SU-DHL-6 (cell line): ENCODE data around the gene CYSRT1.

Experiments
- H2AFZ ChIP-seq: fragments of 200-600 bp; sonication (generic); 2 replicates; pipeline ENCODE4 v1.6.1; 2014; ENCODE audit warnings: low read depth, mild to moderate bottlenecking, moderate library complexity, mixed read lengths, antibody characterized with exemption, low read length; ENCODE audit not compliant: severe bottlenecking
- H3F3A ChIP-seq: fragments of 200-600 bp; shearing (Covaris generic); 2 replicates; pipeline ENCODE4 v1.6.0; 2016; ENCODE audit warnings: antibody characterized with exemption, mild to moderate bottlenecking; ENCODE audit not compliant: insufficient read depth
- H3K27ac ChIP-seq: fragments of 200-600 bp; sonication (generic); 2 replicates; pipeline ENCODE4 v1.5.1; 2016; ENCODE audit warnings: low read depth, mild to moderate bottlenecking, low read length, moderate library complexity, mixed read lengths
- H3K27me3 ChIP-seq: fragments of 200-600 bp; sonication (generic), shearing (Covaris generic); 2 replicates; pipeline ENCODE4 v1.6.0; 2014; ENCODE audit warnings: mild to moderate bottlenecking, low read length
- H3K36me3 ChIP-seq: fragments of 200-600 bp; sonication (generic); 2 replicates; pipeline ENCODE4 v1.6.1; 2014; ENCODE audit warnings: mild to moderate bottlenecking, low read length, mixed read lengths
- H3K4me2 ChIP-seq: fragments of 300-600, 200-600 bp; shearing (Covaris generic), sonication (generic); 2 replicates; pipeline ENCODE4 v1.6.0; 2014; ENCODE audit warnings: low read length, low read depth, mild to moderate bottlenecking; ENCODE audit not compliant: poor library complexity, severe bottlenecking
- H3K4me3 ChIP-seq: fragments of 200-600 bp; sonication (generic); 2 replicates; pipeline ENCODE4 v1.5.1; 2014; ENCODE audit warnings: antibody characterized with exemption, low read length, mild to moderate bottlenecking, mixed read lengths; ENCODE audit not compliant: insufficient read depth, poor library complexity, severe bottlenecking
- H3K79me2 ChIP-seq: fragments of 200-600 bp; sonication (generic); 2 replicates; pipeline ENCODE4 v1.6.1; 2014; ENCODE audit warnings: mild to moderate bottlenecking, low read length, moderate library complexity; ENCODE audit not compliant: insufficient read depth
- H3K9ac ChIP-seq: fragments of 200-600 bp; sonication (generic); 2 replicates; pipeline ENCODE4 v1.7.0; 2014; ENCODE audit warnings: mild to moderate bottlenecking, low read length
- H3K9me2 ChIP-seq: fragments of 200-600 bp; sonication (generic); replicated peaks from 2 replicates; pipeline ENCODE4 v1.6.1; 2014; ENCODE audit warnings: low read length; ENCODE audit not compliant: insufficient read depth
- H3K9me3 ChIP-seq: fragments of 200-600 bp; sonication (generic); 2 replicates; pipeline ENCODE4 v1.6.1; 2014; ENCODE audit warnings: low read length, mixed read lengths; ENCODE audit not compliant: insufficient read depth
- H4K20me1 ChIP-seq: fragments of 200-600 bp; sonication (generic); 2 replicates; pipeline ENCODE4 v1.6.1; 2014; ENCODE audit warnings: low read depth, mild to moderate bottlenecking, antibody characterized with exemption, low read length, moderate library complexity, mixed read lengths
- EZH2phosphoT487 ChIP-seq: fragments of 200-600 bp; sonication (generic), shearing (Covaris generic); conservative IDR thresholded peaks from 2 replicates; pipeline ENCODE4 v1.6.1; 2018; ENCODE audit warnings: mild to moderate bottlenecking, antibody characterized with exemption, low read length, moderate library complexity, mixed read lengths
- TF ChIP-seq, protein P1 (sequence below): fragments of 200-600 bp; sonication (generic); IDR thresholded peaks from one replicate; pipeline ENCODE4 v1.5.1; 2017; ENCODE audit warnings: antibody characterized with exemption, mild to moderate bottlenecking, low read length, moderate library complexity; ENCODE audit not compliant: insufficient read depth, poor library complexity, severe bottlenecking

CYSRT1 gene

GRCh38 chr9:137244486-137245449 is 19.8 kb downstream of the CYSRT1 start:
- Histone ChIP-seq H3K27me3 (no peaks in the 10 kb centered on the region), H3K4me3 (no peak overlapping the region), H3K9me3 (no peaks in the 10 kb centered on the region), H2AFZ (no peak overlapping the region), H3K4me2 (no peak overlapping the region), H3K27ac (no peak overlapping the region), H3K79me2 (peaks cover 15% of the 10 kb centered on the region), H3K36me3 (peaks cover 8% of the 10 kb centered on the region; the same call in 1 of the 2 replicates), H3K9me2 (no peaks in the 10 kb centered on the region), H3F3A (peaks cover 7% of the 10 kb centered on the region; the same call in 1 of the 2 replicates), H3K9ac (no peak overlapping the region), H4K20me1 (peaks cover 9% of the 10 kb centered on the region; the same call in 1 of the 2 replicates)
- TF ChIP-seq EZH2phosphoT487, result no peak
- TF ChIP-seq, protein P1, sequence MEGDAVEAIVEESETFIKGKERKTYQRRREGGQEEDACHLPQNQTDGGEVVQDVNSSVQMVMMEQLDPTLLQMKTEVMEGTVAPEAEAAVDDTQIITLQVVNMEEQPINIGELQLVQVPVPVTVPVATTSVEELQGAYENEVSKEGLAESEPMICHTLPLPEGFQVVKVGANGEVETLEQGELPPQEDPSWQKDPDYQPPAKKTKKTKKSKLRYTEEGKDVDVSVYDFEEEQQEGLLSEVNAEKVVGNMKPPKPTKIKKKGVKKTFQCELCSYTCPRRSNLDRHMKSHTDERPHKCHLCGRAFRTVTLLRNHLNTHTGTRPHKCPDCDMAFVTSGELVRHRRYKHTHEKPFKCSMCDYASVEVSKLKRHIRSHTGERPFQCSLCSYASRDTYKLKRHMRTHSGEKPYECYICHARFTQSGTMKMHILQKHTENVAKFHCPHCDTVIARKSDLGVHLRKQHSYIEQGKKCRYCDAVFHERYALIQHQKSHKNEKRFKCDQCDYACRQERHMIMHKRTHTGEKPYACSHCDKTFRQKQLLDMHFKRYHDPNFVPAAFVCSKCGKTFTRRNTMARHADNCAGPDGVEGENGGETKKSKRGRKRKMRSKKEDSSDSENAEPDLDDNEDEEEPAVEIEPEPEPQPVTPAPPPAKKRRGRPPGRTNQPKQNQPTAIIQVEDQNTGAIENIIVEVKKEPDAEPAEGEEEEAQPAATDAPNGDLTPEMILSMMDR, result no peak

DNA sequence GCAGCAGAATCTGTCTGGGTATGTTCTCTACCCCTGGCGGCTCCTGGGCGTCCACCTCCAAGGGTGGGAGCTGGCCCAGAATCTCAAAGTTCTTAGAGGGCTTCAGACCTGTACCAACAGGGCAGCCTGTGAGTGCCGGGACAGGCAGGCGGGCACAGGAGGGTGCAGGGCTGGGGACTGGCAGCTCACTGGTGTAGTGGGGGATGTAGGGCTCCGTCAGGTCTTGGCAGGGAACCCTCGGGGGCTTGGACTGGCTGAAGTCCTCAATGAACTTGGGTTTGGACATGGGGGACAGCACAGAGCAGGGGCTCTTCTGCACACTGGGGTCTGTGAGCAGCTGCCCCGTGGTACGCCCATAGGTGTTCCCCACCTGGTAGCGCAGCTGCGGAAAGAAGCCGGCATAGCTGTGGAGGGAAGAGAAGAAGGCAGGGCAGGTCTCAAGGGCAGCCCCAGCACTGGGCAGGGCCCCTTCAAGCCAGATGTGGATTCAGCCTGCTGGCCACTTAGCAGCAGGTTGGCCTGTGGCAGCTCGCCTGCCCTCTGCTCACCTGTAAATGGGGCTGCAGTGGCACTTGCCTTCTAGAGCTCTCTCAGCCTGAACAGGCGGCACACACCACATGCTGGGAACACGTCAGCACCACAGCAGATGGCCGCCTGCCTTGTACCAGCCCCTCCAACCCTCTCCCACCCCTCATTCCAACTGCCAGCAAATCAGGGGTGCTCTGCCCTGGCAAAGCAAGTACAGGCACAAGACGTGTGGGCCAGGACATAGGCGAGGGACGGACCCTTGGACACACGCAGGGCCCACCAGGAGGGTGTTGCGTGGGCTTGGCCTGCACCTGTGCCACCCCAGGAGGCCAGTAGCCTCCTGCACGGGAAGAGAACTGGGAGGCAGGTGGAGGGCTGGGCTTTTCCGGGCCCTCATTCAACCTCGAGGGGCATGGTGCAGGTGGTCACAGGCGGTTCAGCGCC is 20.8 kb downstream of the CYSRT1 start:
- Histone ChIP-seq H3K27ac (no peak overlapping the region), H3K9ac (no peak overlapping the region), H4K20me1 (peaks cover 9% of the 10 kb centered on the region; the same call in 1 of the 2 replicates), H3K9me3 (no peaks in the 10 kb centered on the region), H2AFZ (no peak overlapping the region), H3K4me3 (no peak overlapping the region), H3K79me2 (peaks cover 15% of the 10 kb centered on the region), H3F3A (peaks cover 7% of the 10 kb centered on the region; the same call in 1 of the 2 replicates), H3K27me3 (no peaks in the 10 kb centered on the region), H3K4me2 (no peak overlapping the region), H3K36me3 (peaks cover 8% of the 10 kb centered on the region; the same call in 1 of the 2 replicates), H3K9me2 (no peaks in the 10 kb centered on the region)
- TF ChIP-seq, protein P1, result no peak
- TF ChIP-seq EZH2phosphoT487, result no peak

GRCh38 chr9:137247135-137247915 is 22.4 kb downstream of the CYSRT1 start:
- no peaks in the 10 kb centered on the region for H3K27me3 ChIP-seq
- no peak overlapping the region for H3K27ac ChIP-seq
- TF ChIP-seq, protein P1, result no peak
- TF ChIP-seq EZH2phosphoT487, result no peak
- peaks cover under 1% of the 10 kb centered on the region; the same call in 1 of the 2 replicates for H4K20me1 ChIP-seq
- peaks cover 7% of the 10 kb centered on the region; the same call in 1 of the 2 replicates for H3F3A ChIP-seq
- H3K36me3 ChIP-seq, result peaks cover 4% of the 10 kb centered on the region; the same call in 1 of the 2 replicates
- no peak overlapping the region for H3K4me3 ChIP-seq
- H3K79me2 ChIP-seq, result peaks cover 7% of the 10 kb centered on the region; the same call in 1 of the 2 replicates
- H3K4me2 ChIP-seq, result no peak overlapping the region
- no peaks in the 10 kb centered on the region for H3K9me3 ChIP-seq
- H2AFZ ChIP-seq, result no peak overlapping the region
- no peak overlapping the region for H3K9ac ChIP-seq
- H3K9me2 ChIP-seq, result no peaks in the 10 kb centered on the region
